SK-N-SH (cell line): ENCODE results near the gene BARD1. TPM values are rescaled to one million over a fixed set of nuclear protein-coding genes. Genes with fewer than 3 reads are reported as not detected.
"Not testable (repeated sequence)": the region's sequence is repeated elsewhere in the genome, so short reads cannot be mapped to it uniquely, and the experiment has no call there.

ENCODE experiments used
- CTCF ChIA-PET: fragments of 300-600, 350-600 bp; formaldehyde crosslinking; extraction: SDS; loops from one replicate; lab custom pipeline; 2021; lab: Yijun Ruan, JAX
- POLR2A ChIA-PET: fragments of 350-600 bp; sonication (Branson Sonifier 250); formaldehyde crosslinking; extraction: SDS; loops from one replicate; lab custom pipeline; 2020; ENCODE audit warnings: antibody characterized with exemption, inconsistent platforms; lab: Yijun Ruan, JAX
- DNase-seq: peaks from one replicate; pipeline ENCODE4 v3.0.0; 2012
- H2AFZ ChIP-seq: fragments of 200-600 bp; sonication (generic); 2 replicates; pipeline ENCODE4 v1.8.1; 2016; ENCODE audit warnings: antibody characterized with exemption, mild to moderate bottlenecking, low read depth
- H3F3A ChIP-seq: fragments of 200-600 bp; sonication (generic); replicated peaks from 2 replicates; pipeline ENCODE3; 2016; ENCODE audit warnings: antibody characterized with exemption, mild to moderate bottlenecking; ENCODE audit not compliant: insufficient read depth
- H3K27ac ChIP-seq, 2 experiments: fragments of 200-500 bp in 1 of 2; fragments of 200-600 bp in 1 of 2; sonication (Bioruptor generic) in 1 of 2; sonication (generic), shearing (Covaris generic) in 1 of 2; 2 replicates each; pipeline versions ENCODE4 v1.5.1 to v1.6.1; 2014 to 2016; ENCODE audit warnings: low read depth in 2 of 2, inconsistent platforms in 1 of 2, low read length in 1 of 2, mild to moderate bottlenecking in 1 of 2, mixed read lengths in 1 of 2
- H3K27me3 ChIP-seq: fragments of 200-600 bp; sonication (generic), shearing (Covaris generic); 2 replicates; pipeline ENCODE4 v1.6.1; 2016; ENCODE audit warnings: mixed run types; ENCODE audit not compliant: insufficient read depth
- H3K36me3 ChIP-seq, 2 experiments: fragments of 200-500 bp in 1 of 2; fragments of 200-600 bp in 1 of 2; sonication (Bioruptor generic) in 1 of 2; sonication (generic) in 1 of 2; replicated peaks in 1 of 2; 2 replicates each; pipeline versions ENCODE3 to v1.5.1; 2014 to 2016; ENCODE audit warnings: low read length in 1 of 2, mild to moderate bottlenecking in 1 of 2; ENCODE audit not compliant: insufficient read depth in 2 of 2, control insufficient read depth in 1 of 2
- H3K4me1 ChIP-seq, 2 experiments: fragments of 200-500 bp in 1 of 2; fragments of 200-600 bp in 1 of 2; sonication (Bioruptor generic) in 1 of 2; sonication (generic), shearing (Covaris generic) in 1 of 2; 2 replicates each; pipeline versions ENCODE4 v1.5.1 to v1.6.1; 2014 to 2016; ENCODE audit warnings: low read depth in 1 of 2, low read length in 1 of 2, mixed run types in 1 of 2; ENCODE audit not compliant: insufficient read depth in 2 of 2, control insufficient read depth in 1 of 2
- H3K4me2 ChIP-seq: fragments of 200-600 bp; sonication (generic), shearing (Covaris generic); 2 replicates; pipeline ENCODE4 v1.6.1; 2017; ENCODE audit warnings: mixed run types
- H3K4me3 ChIP-seq, 2 experiments: fragments of 200-500 bp in 1 of 2; fragments of 200-600 bp in 1 of 2; sonication (Bioruptor generic) in 1 of 2; sonication (generic), shearing (Covaris generic) in 1 of 2; 2 replicates each; pipeline versions ENCODE4 v1.5.1 to v1.8.1; 2014 to 2016; ENCODE audit warnings: low read depth in 2 of 2, inconsistent platforms in 1 of 2, low read length in 1 of 2, mild to moderate bottlenecking in 1 of 2, mixed read lengths in 1 of 2, moderate library complexity in 1 of 2
- H3K79me2 ChIP-seq: fragments of 200-600 bp; sonication (generic); 2 replicates; pipeline ENCODE4 v1.8.1; 2017; ENCODE audit warnings: mild to moderate bottlenecking; ENCODE audit not compliant: insufficient read depth
- H3K9ac ChIP-seq: fragments of 200-600 bp; sonication (generic); 2 replicates; pipeline ENCODE4 v1.6.1; 2017; ENCODE audit warnings: mixed run types
- H3K9me2 ChIP-seq: fragments of 200-600 bp; sonication (generic); 2 replicates; pipeline ENCODE4 v1.6.1; 2017; ENCODE audit warnings: mixed run types
- H3K9me3 ChIP-seq: fragments of 200-600 bp; sonication (generic); 2 replicates; pipeline ENCODE4 v1.6.1; 2017; ENCODE audit warnings: mixed run types, mild to moderate bottlenecking, moderate library complexity
- H4K20me1 ChIP-seq: fragments of 200-600 bp; sonication (generic); 2 replicates; pipeline ENCODE4 v1.6.1; 2017; ENCODE audit warnings: mild to moderate bottlenecking, mixed run types; ENCODE audit not compliant: insufficient read depth
- CHD2 ChIP-seq: fragments of 150-350 bp; IDR thresholded peaks from 2 replicates; pipeline ENCODE4 v1.6.1; 2018; ENCODE audit warnings: low read length; ENCODE audit not compliant: partially characterized antibody
- CTCF ChIP-seq: fragments of 200-600 bp; sonication (generic); IDR thresholded peaks from 2 replicates; pipeline ENCODE4 v1.6.1; 2017; ENCODE audit warnings: antibody characterized with exemption, mild to moderate bottlenecking, moderate library complexity
- ELF1 ChIP-seq: IDR thresholded peaks from 2 replicates; pipeline ENCODE4 v1.4.0; 2012
- EP300 ChIP-seq, 2 experiments: IDR thresholded peaks; 2 replicates each; pipeline versions ENCODE4 v1.4.0 to v1.6.1; 2012; ENCODE audit warnings: borderline replicate concordance in 1 of 2, low read depth in 1 of 2, low read length in 1 of 2
- FOSL2 ChIP-seq: IDR thresholded peaks from 2 replicates; pipeline ENCODE4 v1.4.0; 2012; ENCODE audit warnings: low read depth, mild to moderate bottlenecking, moderate library complexity, borderline replicate concordance
- FOXJ3 ChIP-seq: sonication (generic); formaldehyde crosslinking; IDR thresholded peaks from 2 replicates; pipeline ENCODE4 v1.5.1; 2020; ENCODE audit warnings: mild to moderate bottlenecking, missing genetic modification reagents
- FOXM1 ChIP-seq: IDR thresholded peaks from 2 replicates; pipeline ENCODE4 v1.4.0; 2012; ENCODE audit warnings: low read depth, mild to moderate bottlenecking
- GABPA ChIP-seq: IDR thresholded peaks from 2 replicates; pipeline ENCODE4 v1.4.0; 2012; ENCODE audit warnings: low read depth, mild to moderate bottlenecking
- IRF3 ChIP-seq: fragments of 150-350 bp; IDR thresholded peaks from 2 replicates; pipeline ENCODE4 v1.6.1; 2016; ENCODE audit warnings: mild to moderate bottlenecking, low read depth, low read length
- JUND ChIP-seq: IDR thresholded peaks from 2 replicates; pipeline ENCODE4 v1.4.0; 2012
- MEF2A ChIP-seq: IDR thresholded peaks from 2 replicates; pipeline ENCODE4 v1.4.0; 2012; ENCODE audit warnings: low read depth, borderline replicate concordance
- MXI1 ChIP-seq: IDR thresholded peaks from 2 replicates; pipeline ENCODE4 v1.6.1; 2012; ENCODE audit warnings: mild to moderate bottlenecking, low read depth, low read length, improper control_type of control experiment
- NFIC ChIP-seq: IDR thresholded peaks from 2 replicates; pipeline ENCODE4 v1.4.0; 2012; ENCODE audit warnings: borderline replicate concordance
- NRF1 ChIP-seq: IDR thresholded peaks from 2 replicates; pipeline ENCODE4 v1.6.1; 2012; ENCODE audit warnings: low read depth, mild to moderate bottlenecking, low read length
- PBX3 ChIP-seq: IDR thresholded peaks from 2 replicates; pipeline ENCODE4; 2012
- RCOR1 ChIP-seq: fragments of 150-350 bp; IDR thresholded peaks from 2 replicates; pipeline ENCODE4 v1.6.1; 2017; ENCODE audit warnings: antibody characterized with exemption, low read length
- RXRA ChIP-seq: IDR thresholded peaks from 2 replicates; pipeline ENCODE4 v1.4.0; 2012; ENCODE audit warnings: low read depth, mild to moderate bottlenecking, borderline replicate concordance
- SMC3 ChIP-seq: IDR thresholded peaks from 2 replicates; pipeline ENCODE4 v1.6.1; 2012; ENCODE audit warnings: low read depth, low read length, improper control_type of control experiment
- TAF1 ChIP-seq: IDR thresholded peaks from 2 replicates; pipeline ENCODE4 v1.6.1; 2012; ENCODE audit warnings: low read depth, mild to moderate bottlenecking, low read length, moderate library complexity, borderline replicate concordance
- TEAD4 ChIP-seq: IDR thresholded peaks from 2 replicates; pipeline ENCODE4 v1.4.0; 2012; ENCODE audit warnings: mild to moderate bottlenecking, borderline replicate concordance; ENCODE audit not compliant: insufficient read depth
- YY1 ChIP-seq: IDR thresholded peaks from 2 replicates; pipeline ENCODE4 v1.4.0; 2012; ENCODE audit warnings: low read depth, mild to moderate bottlenecking
- ZBTB33 ChIP-seq: IDR thresholded peaks from 2 replicates; pipeline ENCODE4 v1.4.0; 2012; ENCODE audit warnings: low read depth, borderline replicate concordance
- WGBS: methylation state at CpG from one replicate; pipeline ENCODE4 v1.1.6; 2017; ENCODE audit warnings: low lambda C conversion rate; 5-methylcytosine and 5-hydroxymethylcytosine counted together
- polyA plus RNA-seq, 3 experiments: library from polyadenylated mRNA; depleted of rRNA; stranded (reverse); fragments of >200 nt; gene quantifications; 2 replicates each; pipeline ENCODE4 v1.2.3, GENCODE V29; 2012

Gene BARD1
- polyA plus RNA-seq, 1 of the 3 experiments (the other 2 are of a cell fraction): 2.4 TPM

- TF ChIP-seq TAF1 (no peak), FOXM1 (no peak), FOSL2 (no peak), GABPA (no peak), ELF1 (no peak), YY1 (no peak), NFIC (no peak), JUND (no peak)
Measured at GRCh38 chr2:214796911-214797310, 12.6 kb downstream of the BARD1 start (continued).

- Histone ChIP-seq H3K79me2 (peaks cover 55% of the 10 kb centered on the region), H3K36me3 (peaks cover 27 to 43% of the 10 kb centered on the region in 2 experiments)
- H2AFZ ChIP-seq, H3K27me3 ChIP-seq, DNase-seq, POLR2A ChIA-PET, CTCF ChIA-PET, H3F3A ChIP-seq, H4K20me1 ChIP-seq, H3K9me3 ChIP-seq, H3K4me3 ChIP-seq, H3K9ac ChIP-seq, H3K27ac ChIP-seq, H3K9me2 ChIP-seq, H3K4me1 ChIP-seq, H3K4me2 ChIP-seq: not testable (repeated sequence)
- 100% methylated on average over 1 of the region's 1 CpG for WGBS
Measured at GRCh38 chr2:214783181-214783580, 26.3 kb downstream of the BARD1 start.

- H3K4me2 ChIP-seq: no peak overlapping the region
- no peak overlapping the region for H3K27ac ChIP-seq
- H4K20me1 ChIP-seq: no peaks in the 10 kb centered on the region
- peaks cover 50% of the 10 kb centered on the region for H3K79me2 ChIP-seq
- peaks cover 0 to under 1% of the 10 kb centered on the region in 2 experiments; a peak in 2 of 4 replicates for H3K4me1 ChIP-seq
- CTCF ChIA-PET: no interaction called here
- H3K4me3 ChIP-seq: no peak overlapping the region
- H2AFZ ChIP-seq: no peak overlapping the region
- H3K9me2 ChIP-seq: no peaks in the 10 kb centered on the region
- no peak for DNase-seq
- H3K9ac ChIP-seq: no peak overlapping the region
- H3K27me3 ChIP-seq: no peaks in the 10 kb centered on the region
- POLR2A ChIA-PET: no interaction called here
- peaks cover 27 to 44% of the 10 kb centered on the region in 2 experiments for H3K36me3 ChIP-seq
- 93% methylated on average over 1 of the region's 1 CpG for WGBS
- TF ChIP-seq RXRA: no peak
- no peak for TF ChIP-seq ELF1
- TF ChIP-seq EP300 (IDR thresholded peaks at IDR 0.05; ENCODE audit: borderline replicate concordance in 1 of 2, low read depth in 1 of 2, low read length in 1 of 2): no peak
- TF ChIP-seq YY1: no peak
- TF ChIP-seq MXI1: no peak
- TF ChIP-seq RCOR1: no peak
- no peak for TF ChIP-seq CHD2
- no peak for TF ChIP-seq FOXM1
- TF ChIP-seq GABPA: no peak
- TF ChIP-seq ZBTB33: no peak
- TF ChIP-seq FOXJ3: no peak
- TF ChIP-seq CTCF: no peak
- no peak for TF ChIP-seq MEF2A
- no peak for TF ChIP-seq TEAD4
- no peak for TF ChIP-seq IRF3
- no peak for TF ChIP-seq NFIC
- no peak for TF ChIP-seq SMC3
- TF ChIP-seq PBX3: no peak
- TF ChIP-seq NRF1: no peak
- no peaks in the 10 kb centered on the region for H3F3A ChIP-seq
- H3K9me3 ChIP-seq: no peaks in the 10 kb centered on the region; the same call in 1 of the 2 replicates
Measured at GRCh38 chr2:214782671-214783070, 26.8 kb downstream of the BARD1 start.
